ENCODE measurements around the gene CPTP. TPM values are rescaled to one million over a fixed set of nuclear protein-coding genes. Genes with fewer than 3 reads are reported as not detected.

CPTP gene
- total RNA-seq, 1 experiment from 2014 or later = 29.4 TPM

DNA sequence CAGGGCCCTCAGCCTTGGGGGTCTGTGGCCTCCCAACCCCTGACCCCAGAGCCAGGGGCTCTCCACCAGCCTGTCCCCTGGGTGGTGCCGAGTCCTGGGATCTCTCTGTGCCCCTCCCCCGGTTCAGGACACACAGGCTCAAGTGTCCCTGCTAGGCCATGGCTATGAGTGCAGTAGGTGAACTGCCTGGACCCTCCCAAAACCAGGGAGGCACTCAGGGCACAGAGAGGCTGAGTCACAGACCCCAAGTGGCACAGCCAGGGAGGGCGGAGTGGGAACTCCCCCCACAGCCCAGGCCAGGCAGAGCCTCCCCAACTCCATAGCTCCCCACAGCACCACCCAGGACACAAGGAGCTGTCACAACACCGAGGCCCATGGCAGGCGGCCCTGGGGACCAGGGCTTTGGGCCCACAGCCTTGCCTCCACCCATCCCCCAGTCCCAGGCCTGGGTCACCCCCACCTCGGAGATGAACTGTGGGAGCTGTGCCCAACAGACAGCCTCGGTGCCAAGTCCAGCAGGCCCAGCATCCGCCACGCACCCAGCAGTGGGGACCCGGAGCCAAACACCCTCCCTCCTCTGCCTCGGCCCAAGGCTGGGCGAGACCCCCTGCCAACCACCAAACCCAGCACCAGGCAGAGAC lies 21.4 kb downstream of the CPTP start:
- no peak for DNase-seq (ENCODE audit: low read depth in 1 of 2, low spot score in 2 of 2)
- Histone ChIP-seq H3K27ac (peak overlapping the region; percentile 68), H3K27me3 (replicated peaks) (no peaks in the 10 kb centered on the region), H3K9me3 (replicated peaks) (no peaks in the 10 kb centered on the region), H3K4me3 (peak overlapping the region; percentile 8), H3K4me1 (replicated peaks) (peaks cover 59% of the 10 kb centered on the region), H3K36me3 (peaks cover 50% of the 10 kb centered on the region)

DNA sequence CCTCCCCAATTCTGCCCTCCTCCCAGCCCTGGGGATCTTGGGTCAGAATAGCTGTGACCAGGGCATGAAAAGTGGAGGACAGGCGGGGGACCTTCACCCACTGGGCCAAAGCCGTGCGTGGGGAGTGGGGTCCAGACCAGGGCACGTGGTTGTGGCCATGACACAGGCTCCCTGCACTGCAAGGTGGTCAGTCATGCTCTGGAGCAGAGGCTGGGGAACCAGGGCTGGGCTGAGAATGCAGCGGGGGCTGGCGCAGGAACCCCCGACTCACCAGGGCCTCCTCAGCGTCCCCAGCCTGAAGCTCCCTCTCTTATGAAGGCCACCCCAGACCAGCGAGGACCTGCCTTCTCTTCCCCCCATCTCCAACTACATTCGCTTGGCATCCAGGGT lies 21.9 kb downstream of the CPTP start:
- DNase-seq (ENCODE audit: low read depth in 1 of 2, low spot score in 2 of 2) = no peak
- Histone ChIP-seq H3K4me3 (no peak overlapping the region), H3K27ac (peak overlapping the region; percentile 68), H3K27me3 (replicated peaks) (no peaks in the 10 kb centered on the region), H3K4me1 (replicated peaks) (peaks cover 59% of the 10 kb centered on the region), H3K36me3 (peaks cover 47% of the 10 kb centered on the region), H3K9me3 (replicated peaks) (no peaks in the 10 kb centered on the region)

DNA sequence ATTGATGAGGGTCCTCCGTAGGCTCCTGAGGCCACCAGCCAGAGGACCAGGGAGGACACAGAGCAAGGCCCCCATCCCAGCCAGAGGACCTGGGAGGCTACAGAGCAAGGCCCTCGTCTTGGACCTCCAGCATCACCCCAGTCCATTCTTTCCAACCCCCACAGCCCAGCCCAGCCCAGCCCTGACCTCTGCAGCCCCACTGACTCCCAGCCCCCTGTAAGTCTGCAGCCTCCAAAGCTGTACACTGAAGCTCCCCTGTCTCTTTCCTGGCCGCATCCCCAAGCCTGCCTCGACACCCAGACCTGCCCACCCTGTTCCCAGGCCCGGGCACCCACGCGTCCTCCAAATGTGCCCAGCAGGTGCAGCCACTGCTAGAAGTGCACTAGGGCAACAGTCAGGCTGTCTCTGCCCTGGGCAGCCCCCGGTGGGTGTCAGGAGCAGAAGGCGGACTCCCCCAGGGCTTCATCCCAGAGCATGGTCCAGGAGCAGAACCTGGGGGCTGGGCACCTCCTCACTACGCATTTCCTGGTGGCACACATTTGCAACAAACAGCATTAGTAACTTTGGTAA lies 22.5 kb downstream of the CPTP start:
- peaks cover 47% of the 10 kb centered on the region for H3K36me3 ChIP-seq

DNA sequence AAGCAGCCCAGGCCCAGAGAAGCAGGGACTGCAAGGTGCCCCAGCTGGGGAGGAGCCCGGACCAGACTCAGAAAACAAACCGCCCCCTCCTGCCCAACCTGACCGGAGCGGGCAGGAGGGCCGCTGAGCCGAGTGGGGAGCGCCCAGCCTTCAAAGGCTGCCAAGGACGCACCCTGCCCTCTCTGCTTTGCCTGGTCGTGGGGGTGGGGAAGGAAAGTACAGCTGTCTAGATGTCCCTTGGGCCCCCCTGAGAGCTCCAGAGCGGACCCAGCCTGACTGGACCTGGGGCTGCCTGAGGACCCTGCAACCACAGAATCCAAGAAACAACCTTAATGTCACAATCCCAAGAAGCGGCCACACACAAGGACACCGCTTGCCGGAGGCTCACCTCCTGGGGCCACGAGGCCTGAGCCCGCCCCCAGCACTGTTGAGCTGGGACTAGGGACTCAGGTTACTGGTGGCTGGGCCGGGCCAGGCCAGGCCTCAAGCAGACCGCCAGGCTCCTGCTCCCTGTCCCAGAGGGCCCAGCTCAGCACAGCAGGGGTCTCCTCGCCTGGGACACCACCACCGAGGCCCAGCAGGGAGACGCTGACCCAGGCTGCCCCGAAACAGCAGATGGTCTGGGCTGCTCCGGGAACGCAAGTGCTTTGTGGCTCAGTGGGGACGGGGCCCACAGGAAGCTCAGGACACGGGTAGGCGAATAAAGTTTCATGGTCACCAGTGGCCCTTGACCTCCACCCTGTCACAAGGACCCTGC lies 23.2 kb downstream of the CPTP start:
- no peak for DNase-seq (ENCODE audit: low read depth in 1 of 2, low spot score in 2 of 2)
- peaks cover 59% of the 10 kb centered on the region for H3K4me1 ChIP-seq (replicated peaks)
- no peaks in the 10 kb centered on the region for H3K9me3 ChIP-seq (replicated peaks)
- H3K27ac ChIP-seq = peak overlapping the region; percentile 26
- H3K4me3 ChIP-seq = peak overlapping the region; percentile 100
- H3K36me3 ChIP-seq = peaks cover 51% of the 10 kb centered on the region
- no peaks in the 10 kb centered on the region for H3K27me3 ChIP-seq (replicated peaks)

More for the DNA sequence above, 22.5 kb downstream of the CPTP start:
- H3K27ac ChIP-seq = no peak overlapping the region
- peak overlapping the region; percentile 100 for H3K4me3 ChIP-seq
- DNase-seq (ENCODE audit: low read depth in 1 of 2, low spot score in 2 of 2) = no peak
- H3K4me1 ChIP-seq (replicated peaks) = peaks cover 59% of the 10 kb centered on the region
- H3K9me3 ChIP-seq (replicated peaks) = no peaks in the 10 kb centered on the region
- H3K27me3 ChIP-seq (replicated peaks) = no peaks in the 10 kb centered on the region

DNA sequence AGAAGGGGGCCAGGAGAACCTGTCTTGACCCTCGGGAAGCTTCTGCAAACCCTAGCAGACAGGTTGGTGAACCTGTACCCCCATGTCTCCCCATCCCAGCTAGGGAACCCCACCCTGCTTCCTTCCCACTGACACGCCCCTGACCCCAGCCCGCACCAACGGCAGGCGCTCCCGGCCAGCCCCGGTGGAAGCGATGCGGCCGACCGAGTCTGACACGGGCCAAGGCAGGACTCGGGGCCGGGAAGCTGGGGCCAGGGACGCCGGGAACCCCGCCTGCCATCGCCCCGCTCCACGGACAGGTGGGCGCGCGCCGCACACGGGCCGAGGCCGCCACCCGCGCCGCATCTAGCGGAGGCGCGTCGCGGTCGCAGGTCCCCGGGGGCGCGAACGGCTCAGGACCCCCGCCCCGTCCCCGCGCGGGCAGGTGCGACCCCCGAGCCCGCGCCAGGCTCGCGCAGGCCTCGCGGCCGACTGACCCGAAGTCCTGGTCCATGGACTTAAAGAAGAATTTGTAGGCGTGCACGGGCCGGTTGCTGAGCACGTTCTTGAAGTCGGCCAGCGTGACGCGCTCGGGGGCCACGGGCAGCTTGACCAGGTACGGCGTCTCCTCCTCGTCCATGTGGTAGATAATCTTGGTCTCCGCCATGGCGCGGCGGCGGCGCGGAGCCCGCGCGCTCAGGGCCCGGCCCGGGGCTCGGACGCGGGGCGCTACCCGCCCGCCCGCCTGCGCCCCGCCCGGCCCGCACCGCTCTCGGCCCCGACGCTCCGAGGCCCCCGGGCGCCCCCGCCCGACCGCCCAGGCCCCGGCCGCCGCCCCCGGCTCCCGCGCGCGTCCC lies 24.0 kb downstream of the CPTP start:
- H3K9me3 ChIP-seq (replicated peaks) = no peaks in the 10 kb centered on the region
- no peaks in the 10 kb centered on the region for H3K27me3 ChIP-seq (replicated peaks)
- no peak for DNase-seq (ENCODE audit: low read depth in 1 of 2, low spot score in 2 of 2)
- peak overlapping the region; percentile 100 for H3K4me3 ChIP-seq
- H3K4me1 ChIP-seq (replicated peaks) = peaks cover 55% of the 10 kb centered on the region
- peaks cover 58% of the 10 kb centered on the region for H3K36me3 ChIP-seq
- peak overlapping the region; percentile 26; the same call in 1 of the 2 replicates for H3K27ac ChIP-seq

DNA sequence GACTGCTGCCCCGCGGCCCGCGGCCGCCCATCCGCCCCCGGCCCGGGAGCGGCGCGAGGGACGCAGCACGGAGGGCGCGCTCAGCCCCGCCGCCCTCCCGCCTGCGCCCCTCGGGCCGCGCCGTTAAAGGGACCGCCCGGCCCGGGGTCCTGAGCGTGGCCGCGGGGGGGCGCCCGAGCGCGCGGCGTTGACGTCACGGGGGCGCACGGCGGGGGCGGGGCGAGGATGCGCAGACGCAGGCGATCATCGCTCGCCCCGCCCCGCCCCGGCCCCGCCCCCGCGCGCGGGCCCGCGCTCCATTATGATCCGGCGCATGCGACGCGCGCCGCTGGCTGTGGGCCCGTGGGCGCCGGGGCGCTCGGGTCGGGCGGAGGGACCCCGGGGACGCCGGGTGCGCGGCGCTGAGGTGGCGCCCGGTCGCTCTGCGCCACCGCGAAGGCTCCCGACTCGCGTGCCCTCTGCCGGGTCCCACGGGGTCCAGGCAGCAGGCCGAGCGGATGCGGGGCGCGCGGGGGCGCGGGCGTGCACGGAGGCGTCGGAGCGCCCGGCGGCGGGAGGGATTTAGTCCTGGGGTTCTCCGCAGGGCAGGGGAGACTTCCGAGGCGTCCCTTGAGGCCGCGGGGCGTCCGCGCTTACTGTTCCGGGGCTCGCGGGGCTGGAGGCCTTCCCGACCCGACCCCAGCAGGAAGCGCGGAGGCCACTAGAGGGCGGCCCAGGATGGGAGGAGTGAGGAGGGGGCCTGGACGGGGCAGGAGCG lies 24.8 kb downstream of the CPTP start, which contains the start of gene DVL1:
Gene DVL1 (minus strand): TSS at position 163 of the 757 bp plus-strand sequence. CDS start 353 bp downstream, outside the sequence.
- Histone ChIP-seq H3K27ac (peak within 1 kb of the TSS; percentile 89), H3K4me1 (replicated peaks) (peaks cover 47% of the 10 kb centered on the region), H3K27me3 (replicated peaks) (no peaks in the 10 kb centered on the region), H3K4me3 (peak within 1 kb of the TSS; percentile 100), H3K9me3 (replicated peaks) (no peaks in the 10 kb centered on the region), H3K36me3 (peaks cover 58% of the 10 kb centered on the region)
- peak; percentile 73 to 74 for DNase-seq (ENCODE audit: low read depth in 1 of 2, low spot score in 2 of 2)

DNA sequence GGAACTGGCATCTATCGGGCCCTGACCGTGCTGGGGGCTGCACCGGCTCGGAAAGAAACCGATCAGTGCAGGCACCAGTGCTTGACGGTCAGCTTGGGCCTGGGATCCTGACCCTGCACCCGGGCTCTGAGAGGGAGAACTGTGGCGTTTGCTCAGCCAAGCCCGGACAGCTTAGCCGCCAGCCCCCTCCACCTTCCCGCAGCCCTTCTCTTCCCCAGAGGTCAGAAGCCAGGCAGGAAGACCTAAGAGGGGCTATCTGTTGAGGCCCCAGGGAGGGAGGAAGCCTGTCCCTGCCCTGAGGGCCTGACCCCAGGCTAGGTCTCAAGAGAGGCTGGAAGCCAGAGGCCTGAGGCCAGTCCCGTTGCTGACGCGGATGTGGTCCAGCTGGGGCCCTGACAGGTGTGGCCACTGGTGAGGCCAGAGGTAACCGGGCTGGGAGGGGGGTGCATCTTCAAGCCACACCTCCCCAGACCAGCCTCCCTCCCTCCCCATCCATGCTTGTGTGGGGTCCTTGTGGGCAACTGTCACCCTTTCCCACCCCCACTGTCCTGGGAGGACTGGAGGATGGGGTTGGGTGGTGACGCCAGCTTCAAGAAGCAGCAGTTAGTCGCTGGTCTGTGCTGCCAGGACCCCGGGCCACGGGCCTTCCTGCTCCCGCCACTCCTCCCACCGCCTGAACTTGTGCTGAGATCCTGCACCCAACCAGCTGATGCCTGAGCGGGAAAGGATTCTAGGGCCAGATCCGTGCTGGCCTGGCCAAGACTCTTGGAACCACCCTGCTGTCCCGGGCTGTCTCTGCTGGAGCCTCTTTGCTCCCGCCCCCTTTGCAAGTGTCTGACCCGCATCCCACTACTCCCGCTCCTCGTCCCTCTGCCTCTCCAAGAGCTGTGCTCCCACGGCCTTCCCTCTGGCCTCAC lies 27.2 kb downstream of the CPTP start:
- Histone ChIP-seq H3K4me1 (replicated peaks) (peaks cover 25% of the 10 kb centered on the region), H3K9me3 (replicated peaks) (no peaks in the 10 kb centered on the region), H3K4me3 (no peak overlapping the region), H3K36me3 (peaks cover 54% of the 10 kb centered on the region), H3K27ac (no peak overlapping the region), H3K27me3 (replicated peaks) (no peaks in the 10 kb centered on the region)
- DNase-seq (ENCODE audit: low read depth in 1 of 2, low spot score in 2 of 2) = no peak

DNA sequence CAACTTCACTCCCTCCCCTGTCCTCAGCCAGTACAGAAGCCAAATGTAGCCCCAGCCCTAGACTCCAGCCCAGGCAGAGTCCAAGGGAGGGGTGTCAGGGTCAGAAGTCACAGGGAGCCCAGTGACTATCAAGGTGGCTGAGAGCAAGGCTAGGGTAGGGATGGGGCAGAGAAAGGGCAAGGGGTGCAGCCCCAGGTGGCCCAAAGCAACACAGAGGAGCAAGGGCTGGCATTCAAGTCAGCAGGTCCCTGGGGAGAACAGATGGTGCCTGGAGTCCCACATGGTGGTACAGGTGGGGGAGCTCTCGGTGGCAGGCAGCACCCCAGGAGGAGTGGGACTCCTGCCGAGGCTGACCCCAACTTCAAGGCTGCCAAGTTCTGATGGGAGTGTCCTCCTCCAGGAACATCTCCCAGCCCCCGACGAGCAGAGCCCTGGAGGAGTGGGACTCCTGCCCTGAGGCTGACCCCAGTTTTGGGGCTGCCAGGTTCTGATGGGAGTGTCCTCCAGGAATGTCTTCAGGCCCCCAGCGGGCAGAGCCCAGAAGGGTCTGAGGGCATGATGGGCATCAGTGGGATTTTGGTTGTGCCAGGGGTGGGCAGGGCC lies 28.3 kb downstream of the CPTP start:
- H3K36me3 ChIP-seq = peaks cover 53% of the 10 kb centered on the region
- DNase-seq (ENCODE audit: low read depth in 1 of 2, low spot score in 2 of 2) = no peak
- H3K4me1 ChIP-seq (replicated peaks) = peaks cover 20% of the 10 kb centered on the region
- no peaks in the 10 kb centered on the region for H3K27me3 ChIP-seq (replicated peaks)
- no peaks in the 10 kb centered on the region for H3K9me3 ChIP-seq (replicated peaks)
- H3K4me3 ChIP-seq = no peak overlapping the region
- no peak overlapping the region for H3K27ac ChIP-seq

DNA sequence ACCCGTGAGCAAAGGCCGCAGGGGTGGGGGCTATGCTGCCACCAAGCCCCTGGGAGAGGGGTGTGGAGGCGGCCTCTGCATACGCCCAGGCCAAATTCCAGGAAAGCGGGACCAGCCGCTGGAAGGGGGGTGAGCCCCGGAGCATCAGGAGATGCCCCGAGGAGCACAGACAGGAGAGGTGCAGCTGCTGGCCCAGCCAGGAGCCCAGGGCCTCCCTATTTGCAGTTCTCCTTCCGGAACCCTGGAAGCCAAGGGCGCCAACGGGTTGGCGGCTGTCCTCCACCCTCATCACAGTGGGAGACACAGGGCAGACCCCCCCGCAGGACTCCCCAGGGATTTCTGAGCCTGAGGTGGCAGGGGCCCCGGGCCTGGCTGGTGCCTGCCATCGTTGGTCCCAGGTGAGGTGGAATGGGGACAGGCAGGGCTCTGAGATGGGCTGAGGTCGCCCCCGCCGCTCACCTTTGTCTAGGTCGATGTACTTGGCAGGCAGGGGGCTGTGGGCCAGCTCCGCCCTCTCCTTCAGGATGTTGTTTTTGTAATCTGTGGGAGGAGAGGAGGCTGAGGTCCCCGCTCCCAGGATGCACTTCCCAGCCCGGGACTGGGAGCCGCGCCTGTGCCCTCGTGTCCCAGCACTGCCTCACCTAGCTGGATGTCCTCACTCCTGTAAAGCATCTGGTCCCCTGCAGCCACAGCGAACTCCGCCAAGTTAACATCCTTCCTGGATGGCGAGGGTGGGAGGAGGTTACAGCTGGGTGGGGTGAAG lies 29.0 kb downstream of the CPTP start:
- Histone ChIP-seq H3K27ac (no peak overlapping the region), H3K36me3 (peaks cover 46% of the 10 kb centered on the region), H3K9me3 (replicated peaks) (no peaks in the 10 kb centered on the region), H3K27me3 (replicated peaks) (no peaks in the 10 kb centered on the region), H3K4me3 (no peak overlapping the region), H3K4me1 (replicated peaks) (peaks cover 20% of the 10 kb centered on the region)
- DNase-seq (ENCODE audit: low read depth in 1 of 2, low spot score in 2 of 2) = no peak

DNA sequence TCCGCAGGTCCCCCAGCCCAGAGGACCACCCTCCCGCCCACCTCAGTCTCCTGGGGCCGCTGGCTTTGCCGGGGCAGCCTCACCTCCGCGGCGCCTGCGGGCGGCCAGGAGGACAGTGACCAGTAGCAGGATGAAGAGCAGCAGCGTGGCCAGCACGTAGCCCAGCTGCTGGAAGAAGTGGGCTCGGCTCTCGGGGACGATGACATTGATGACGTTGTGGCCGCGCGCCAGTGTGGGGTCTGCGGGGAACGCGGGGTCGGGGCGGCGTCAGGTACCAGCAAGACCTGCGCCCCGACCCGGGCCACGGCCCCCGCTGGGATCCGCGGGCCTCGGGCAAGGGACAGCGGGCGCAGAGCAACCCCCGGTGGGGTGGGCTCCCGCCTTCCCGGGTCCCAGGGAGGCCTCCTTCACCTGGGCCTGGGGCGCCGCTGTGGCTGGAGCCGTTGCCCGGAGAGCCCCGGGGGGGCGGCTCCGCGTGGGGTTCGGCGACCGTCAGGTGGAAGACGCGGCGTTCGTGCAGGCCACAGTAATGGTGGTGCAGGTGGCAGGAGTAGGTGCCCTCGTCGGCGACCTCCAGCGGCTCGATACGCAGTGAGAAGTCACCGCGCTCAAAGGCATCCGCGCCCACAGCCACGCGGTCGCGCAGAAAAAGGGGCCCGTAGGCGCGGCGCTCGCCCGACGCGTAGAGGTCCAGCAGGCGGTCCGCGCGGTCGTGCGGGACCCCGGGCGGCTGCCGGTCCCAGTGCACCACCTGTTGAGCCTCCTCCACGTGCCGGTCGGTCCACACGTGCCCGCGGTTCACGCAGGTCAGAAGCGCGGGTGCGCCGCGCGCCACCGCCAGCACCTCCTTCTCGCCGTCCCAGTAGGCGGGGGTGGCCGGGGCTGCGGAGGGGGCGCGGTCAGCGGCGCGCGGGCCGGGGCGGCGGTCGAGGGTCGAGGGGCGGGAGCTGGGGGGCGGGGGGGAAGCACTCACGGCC lies 30.0 kb downstream of the CPTP start:
- Histone ChIP-seq H3K27ac (no peak overlapping the region), H3K27me3 (replicated peaks) (no peaks in the 10 kb centered on the region), H3K36me3 (peaks cover 42% of the 10 kb centered on the region), H3K4me1 (replicated peaks) (peaks cover 26% of the 10 kb centered on the region), H3K4me3 (no peak overlapping the region), H3K9me3 (replicated peaks) (no peaks in the 10 kb centered on the region)
- DNase-seq (ENCODE audit: low read depth in 1 of 2, low spot score in 2 of 2) = no peak
